HG02678 (cell line): ENCODE data around the gene GRAMD2B.

Experiments
- ATAC-seq: cut with Tn5 transposase; IDR thresholded peaks from one replicate; pipeline ENCODE4 v1.9.1; 2021; ENCODE audit warnings: mild to moderate bottlenecking, moderate library complexity; ENCODE audit not compliant: unreplicated experiment

GRAMD2B gene

GRCh38 chr5:126535856-126536545 is 112.8 kb downstream of the GRAMD2B start:
- no peak for ATAC-seq

- no peak for ATAC-seq
Observed at GRCh38 chr5:126536874-126537273, 113.7 kb downstream of the GRAMD2B start.

DNA sequence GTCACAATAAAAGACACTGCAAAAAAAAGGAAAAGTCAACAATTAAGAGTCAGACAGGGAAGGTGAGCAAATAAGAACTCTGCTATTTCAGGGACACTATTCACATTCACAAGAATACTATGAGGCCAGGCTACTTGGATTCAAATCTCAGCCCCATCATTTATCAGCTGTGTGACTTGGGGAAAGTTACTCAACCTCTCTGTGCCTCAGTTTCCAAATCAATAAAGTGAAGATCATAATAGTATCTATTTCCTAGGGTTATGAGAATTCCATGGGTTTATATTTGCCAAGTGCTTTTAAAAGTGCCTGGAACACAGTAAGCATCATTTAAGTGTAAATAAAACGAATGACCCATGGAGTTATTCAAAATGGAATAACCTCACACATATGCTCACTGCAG is 115.4 kb downstream of the GRAMD2B start:
- no peak for ATAC-seq

- ATAC-seq, result no peak
Observed at GRCh38 chr5:126540631-126541030, 117.4 kb downstream of the GRAMD2B start.

- ATAC-seq, result no peak
Observed at GRCh38 chr5:126542441-126542840, 119.2 kb downstream of the GRAMD2B start.

DNA sequence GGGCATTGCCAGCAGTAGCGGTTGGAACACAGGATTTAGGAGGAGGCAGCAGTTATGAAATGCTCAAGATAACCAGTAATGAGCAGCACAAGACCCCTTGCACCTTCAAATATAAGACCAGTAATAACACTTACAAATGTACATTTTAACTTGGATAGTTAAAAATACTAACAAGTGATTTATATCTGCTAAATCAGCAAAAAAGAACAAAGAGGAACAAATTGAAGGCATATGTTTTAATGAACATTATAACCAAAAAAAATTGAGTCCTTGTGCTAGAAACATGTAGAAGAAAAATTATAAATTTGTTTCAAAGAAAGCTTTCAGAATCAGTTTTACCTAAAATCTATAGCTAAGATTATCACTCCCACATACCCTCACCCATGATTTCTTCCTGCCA is 119.8 kb downstream of the GRAMD2B start:
- ATAC-seq, result no peak

DNA sequence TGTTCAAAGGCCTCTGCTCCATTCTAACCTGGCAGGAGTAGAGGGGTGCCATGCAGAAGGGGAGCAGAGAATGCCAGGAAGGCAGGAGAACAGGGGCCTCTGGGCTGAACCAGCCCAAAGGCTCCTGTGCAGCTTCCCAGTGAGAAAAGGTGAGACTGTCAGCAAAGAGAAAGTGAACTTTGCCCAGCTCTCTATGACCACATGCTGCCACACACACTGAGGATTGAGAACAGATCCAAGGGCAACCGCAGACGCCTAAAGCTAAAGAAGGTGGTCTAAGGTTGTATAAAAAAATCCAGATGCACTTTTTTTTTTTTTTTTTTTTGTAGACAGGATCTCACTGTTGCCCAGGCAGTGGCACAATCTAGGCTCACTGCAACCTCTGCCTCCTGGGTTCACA is 120.5 kb downstream of the GRAMD2B start:
- no peak for ATAC-seq
